Mucosa of descending colon (tissue), 3 donors: ENCODE results near the gene CXCL11. TPM values are rescaled to one million over a fixed set of nuclear protein-coding genes. Genes with fewer than 3 reads are reported as not detected.

Experiments used
- ATAC-seq: fragments of 200-7000 bp; cut with Tn5 transposase; one replicate; pipeline ENCODE4 v1.9.1; 2020; ENCODE audit warnings: mild to moderate bottlenecking, moderate library complexity
- DNase-seq, 3 donors: peaks; one replicate each; pipeline ENCODE4 v3.0.0-alpha.2; 2020
- H3K36me3 ChIP-seq: fragments of 200-600 bp; one replicate; pipeline ENCODE4 v1.8.0; 2021; ENCODE audit warnings: low read depth, mild to moderate bottlenecking
- H3K4me1 ChIP-seq: fragments of 200-600 bp; one replicate; pipeline ENCODE4 v1.8.0; 2021; ENCODE audit warnings: low read depth, mild to moderate bottlenecking
- H3K4me3 ChIP-seq: fragments of 200-600 bp; one replicate; pipeline ENCODE4 v1.8.0; 2021; ENCODE audit warnings: mild to moderate bottlenecking
- H3K9me3 ChIP-seq: fragments of 200-600 bp; one replicate; pipeline ENCODE4 v1.8.0; 2021; ENCODE audit warnings: mild to moderate bottlenecking
- intact Hi-C, 2 donors: fragments of 100-400 bp; cut with DNase I in 1 of 2; cut with micrococcal nuclease in 1 of 2; formaldehyde crosslinking; loops; one replicate each; pipeline versions ENCODE4 v1.11.0 to v1.11.1; 2022; cut with DNase I, micrococcal nuclease
- total RNA-seq, 3 donors: library from RNA; stranded (reverse); fragmentation: NEBNext Ultra II Directional in 2 of 3; extraction: Animal tissue kit (Norgen Biotek cat#: 25700) in 2 of 3; gene quantifications; one replicate each; pipeline versions ENCODE4 v1.2.1 to v1.2.4, GENCODE V29; 2021 to 2023
- TF ChIP-seq, protein P1 (sequence below): fragments of 200-600 bp; IDR thresholded peaks from one replicate; pipeline ENCODE4 v1.8.0; 2022; ENCODE audit warnings: antibody characterized with exemption, mild to moderate bottlenecking
- donor health status: DM: no; HTN: no; CAD: no; lungs with moderate emphysema.
- donor health status: DM: no; HTN: no; CAD: no.
- donor health status: DM: no; HTN: yes; CAD: no.

Gene CXCL11
- total RNA-seq, 3 donors from 2014 or later: 0.19 to 0.72 TPM; not detected in 1

DNA sequence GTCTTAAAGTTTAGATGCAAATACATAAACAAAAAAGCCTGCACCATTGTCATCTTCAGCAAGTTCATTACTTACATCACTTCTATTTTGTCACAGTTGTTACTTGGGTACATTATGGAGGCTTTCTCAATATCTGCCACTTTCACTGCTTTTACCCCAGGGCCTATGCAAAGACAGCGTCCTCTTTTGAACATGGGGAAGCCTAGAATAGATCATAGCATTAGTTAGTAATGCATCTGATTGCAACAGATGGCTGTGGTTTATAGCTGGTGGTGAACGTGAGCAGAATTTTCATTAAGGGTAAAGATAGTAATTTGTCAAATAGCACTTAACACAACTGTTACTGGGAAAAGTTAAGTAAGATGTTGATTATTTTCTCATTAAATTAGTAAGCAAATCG is 729 bp downstream of the CXCL11 start:
- H3K4me1 ChIP-seq: no peaks in the 10 kb centered on the region
- no peak for ATAC-seq
- DNase-seq: no peak
- TF ChIP-seq, protein P1, sequence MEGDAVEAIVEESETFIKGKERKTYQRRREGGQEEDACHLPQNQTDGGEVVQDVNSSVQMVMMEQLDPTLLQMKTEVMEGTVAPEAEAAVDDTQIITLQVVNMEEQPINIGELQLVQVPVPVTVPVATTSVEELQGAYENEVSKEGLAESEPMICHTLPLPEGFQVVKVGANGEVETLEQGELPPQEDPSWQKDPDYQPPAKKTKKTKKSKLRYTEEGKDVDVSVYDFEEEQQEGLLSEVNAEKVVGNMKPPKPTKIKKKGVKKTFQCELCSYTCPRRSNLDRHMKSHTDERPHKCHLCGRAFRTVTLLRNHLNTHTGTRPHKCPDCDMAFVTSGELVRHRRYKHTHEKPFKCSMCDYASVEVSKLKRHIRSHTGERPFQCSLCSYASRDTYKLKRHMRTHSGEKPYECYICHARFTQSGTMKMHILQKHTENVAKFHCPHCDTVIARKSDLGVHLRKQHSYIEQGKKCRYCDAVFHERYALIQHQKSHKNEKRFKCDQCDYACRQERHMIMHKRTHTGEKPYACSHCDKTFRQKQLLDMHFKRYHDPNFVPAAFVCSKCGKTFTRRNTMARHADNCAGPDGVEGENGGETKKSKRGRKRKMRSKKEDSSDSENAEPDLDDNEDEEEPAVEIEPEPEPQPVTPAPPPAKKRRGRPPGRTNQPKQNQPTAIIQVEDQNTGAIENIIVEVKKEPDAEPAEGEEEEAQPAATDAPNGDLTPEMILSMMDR: no peak
- H3K36me3 ChIP-seq: no peaks in the 10 kb centered on the region
- intact Hi-C loops: no loop called here
- no peaks in the 10 kb centered on the region for H3K9me3 ChIP-seq
- H3K4me3 ChIP-seq: no peak overlapping the region

DNA sequence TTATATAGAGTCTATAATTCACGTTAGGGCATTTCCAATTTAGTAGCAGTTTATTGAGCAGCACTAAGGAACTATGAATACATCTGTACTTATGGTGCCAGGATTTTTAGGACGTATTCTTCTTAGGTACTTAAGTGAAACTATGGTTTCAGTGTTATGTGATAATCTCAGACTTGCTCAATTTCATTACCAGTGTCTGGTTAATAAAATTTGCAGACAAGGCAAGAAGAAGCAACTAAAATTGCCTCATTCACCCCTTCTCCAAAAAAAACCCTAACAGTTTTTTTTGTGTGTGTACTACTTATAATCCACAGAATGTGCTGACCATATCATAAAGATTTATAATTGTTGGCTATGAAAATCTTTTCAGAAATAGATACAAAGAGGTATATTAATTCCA is 6.6 kb downstream of the CXCL11 start:
- no peaks in the 10 kb centered on the region for H3K36me3 ChIP-seq
- no peak for ATAC-seq
- TF ChIP-seq, protein P1: no peak
- no peak overlapping the region for H3K4me3 ChIP-seq
- no peak for DNase-seq
- intact Hi-C loops: no loop called here
- H3K4me1 ChIP-seq: peaks cover 6% of the 10 kb centered on the region
- H3K9me3 ChIP-seq: no peaks in the 10 kb centered on the region

DNA sequence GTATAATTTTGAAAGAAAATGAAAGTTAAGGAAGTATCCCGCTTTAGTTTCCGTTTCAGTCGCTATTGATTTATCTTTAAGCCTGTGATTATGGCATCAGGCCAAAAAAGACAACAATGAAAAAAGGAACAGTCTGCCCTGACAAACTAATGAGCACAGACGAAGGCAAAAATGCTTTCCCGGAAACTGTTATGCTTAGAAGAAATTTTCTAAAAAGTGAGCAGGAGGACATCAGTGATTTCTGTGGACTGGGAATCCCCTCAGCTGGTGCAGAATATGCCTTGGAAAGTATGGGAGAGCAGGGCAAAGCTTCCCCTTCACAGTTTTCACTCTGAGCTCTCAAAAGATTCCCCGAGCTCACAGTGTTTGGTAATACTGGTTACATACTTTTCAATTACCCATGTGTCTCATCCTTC is 7.5 kb downstream of the CXCL11 start:
- ATAC-seq: peak; percentile 62
- no peaks in the 10 kb centered on the region for H3K9me3 ChIP-seq
- H3K36me3 ChIP-seq: no peaks in the 10 kb centered on the region
- H3K4me3 ChIP-seq: no peak overlapping the region
- intact Hi-C loops: no loop called here
- TF ChIP-seq, protein P1: no peak
- peaks cover 6% of the 10 kb centered on the region for H3K4me1 ChIP-seq
- peak in 1 of 3 donors; percentile 13 for DNase-seq

DNA sequence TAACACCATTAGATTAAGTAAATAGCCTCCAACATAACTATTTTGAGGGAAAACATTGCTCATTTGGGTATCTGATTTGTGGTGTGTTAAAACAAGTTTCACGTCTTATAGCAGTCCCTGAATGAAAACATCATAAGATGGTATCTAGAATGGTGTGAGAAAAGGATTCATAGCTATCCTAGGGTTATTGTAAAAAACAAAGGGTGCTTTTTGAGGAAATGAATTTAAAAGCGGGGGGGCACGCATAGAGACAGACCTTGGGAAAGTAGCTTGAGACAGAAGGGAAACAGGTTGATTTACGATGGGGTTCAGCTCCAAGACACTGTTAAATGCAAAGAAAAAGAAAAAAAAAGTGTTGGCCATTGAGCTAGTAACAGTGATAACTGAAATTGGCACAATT is 11.8 kb downstream of the CXCL11 start:
- H3K9me3 ChIP-seq: no peaks in the 10 kb centered on the region
- intact Hi-C loops: no loop called here
- no peaks in the 10 kb centered on the region for H3K36me3 ChIP-seq
- peaks cover 6% of the 10 kb centered on the region for H3K4me1 ChIP-seq
- DNase-seq: no peak
- no peak for ATAC-seq
- TF ChIP-seq, protein P1: no peak
- H3K4me3 ChIP-seq: no peak overlapping the region

DNA sequence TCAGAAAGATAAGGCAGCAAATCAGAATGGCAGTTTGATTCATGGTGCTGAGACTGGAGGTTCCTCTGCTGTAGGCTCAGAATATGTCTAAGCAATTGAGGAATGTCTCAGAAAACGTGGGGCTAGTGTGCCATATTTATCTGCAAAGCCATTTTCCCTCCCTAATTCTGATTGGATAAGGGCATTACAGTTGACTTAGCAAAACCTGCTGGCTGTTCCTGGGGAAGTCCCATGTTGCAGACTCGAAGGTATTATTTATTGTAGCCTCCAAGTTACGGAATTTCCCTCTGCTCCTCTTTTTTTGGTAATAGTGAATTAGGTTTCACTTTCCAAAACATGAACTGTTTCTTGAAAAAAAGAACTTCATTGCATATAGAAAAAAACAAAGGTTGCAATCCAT is 12.5 kb downstream of the CXCL11 start, which contains the start of gene CXCL10:
Gene CXCL10 (minus strand): TSS at position 109 of the 400 bp plus-strand sequence. CDS start 66 bp downstream, at position 43.
- Histone ChIP-seq H3K36me3 (no peaks in the 10 kb centered on the region), H3K4me1 (peaks cover under 1% of the 10 kb centered on the region), H3K4me3 (no peak within 1 kb of the TSS), H3K9me3 (no peaks in the 10 kb centered on the region)
- ATAC-seq: no peak
- no peak for DNase-seq
- TF ChIP-seq, protein P1: no peak
- intact Hi-C loops: no loop called here

DNA sequence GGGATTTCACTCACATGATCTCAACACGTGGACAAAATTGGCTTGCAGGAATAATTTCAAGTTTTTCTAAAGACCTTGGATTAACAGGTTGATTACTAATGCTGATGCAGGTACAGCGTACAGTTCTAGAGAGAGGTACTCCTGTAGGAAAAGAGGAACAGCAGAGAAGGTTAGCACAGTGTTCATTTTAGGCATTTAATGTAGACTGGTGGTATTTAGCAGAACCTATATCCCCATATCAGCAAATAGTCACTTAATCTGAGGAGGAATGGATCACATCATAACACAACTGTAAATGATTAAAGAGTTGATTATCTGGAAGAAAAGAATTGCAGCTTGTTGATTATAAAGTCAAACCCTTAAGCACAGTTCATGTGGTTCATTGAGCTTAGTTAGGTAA is 13.2 kb downstream of the CXCL11 start:
- intact Hi-C loops: no loop called here
- DNase-seq (no peak), ATAC-seq (no peak)
- TF ChIP-seq, protein P1: no peak
- no peaks in the 10 kb centered on the region for H3K4me1 ChIP-seq
- no peaks in the 10 kb centered on the region for H3K36me3 ChIP-seq
- no peaks in the 10 kb centered on the region for H3K9me3 ChIP-seq
- H3K4me3 ChIP-seq: no peak overlapping the region
